ENCODE data around the gene BRICD5.

DNA sequence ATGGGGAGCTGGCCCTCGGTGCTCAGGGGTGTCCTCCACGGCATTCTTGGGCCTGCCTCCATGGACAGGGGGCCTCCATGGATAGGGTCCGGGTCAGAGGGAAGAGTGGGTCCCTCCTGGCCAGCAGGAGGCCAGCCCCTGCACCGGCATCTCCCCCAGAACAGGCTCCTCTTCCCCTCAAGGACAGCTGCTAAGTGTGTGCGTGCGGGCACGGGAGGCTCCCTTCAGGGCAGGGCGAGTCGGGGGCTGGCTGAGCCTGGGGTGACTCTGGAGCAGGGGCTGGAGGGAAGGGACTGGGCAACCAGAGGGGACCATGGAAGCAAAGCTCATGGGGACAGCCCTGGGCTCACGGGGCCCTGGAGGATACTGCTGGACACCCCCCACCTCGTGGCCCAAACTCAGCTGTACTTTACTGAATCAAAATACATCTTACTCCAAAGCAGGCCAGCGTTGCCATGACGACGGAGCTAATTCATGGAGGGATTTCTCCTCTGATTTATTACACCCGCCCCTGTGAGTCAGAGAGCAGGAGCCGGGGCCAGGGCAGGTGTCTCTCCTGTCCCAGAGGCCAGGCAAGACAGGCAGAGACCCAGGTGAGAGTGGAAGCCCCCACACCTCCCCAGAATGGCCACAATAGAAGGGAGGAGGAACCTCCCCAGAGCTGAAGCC lies 16.4 kb downstream of the BRICD5 start:
- TF ChIP-seq, protein P1, sequence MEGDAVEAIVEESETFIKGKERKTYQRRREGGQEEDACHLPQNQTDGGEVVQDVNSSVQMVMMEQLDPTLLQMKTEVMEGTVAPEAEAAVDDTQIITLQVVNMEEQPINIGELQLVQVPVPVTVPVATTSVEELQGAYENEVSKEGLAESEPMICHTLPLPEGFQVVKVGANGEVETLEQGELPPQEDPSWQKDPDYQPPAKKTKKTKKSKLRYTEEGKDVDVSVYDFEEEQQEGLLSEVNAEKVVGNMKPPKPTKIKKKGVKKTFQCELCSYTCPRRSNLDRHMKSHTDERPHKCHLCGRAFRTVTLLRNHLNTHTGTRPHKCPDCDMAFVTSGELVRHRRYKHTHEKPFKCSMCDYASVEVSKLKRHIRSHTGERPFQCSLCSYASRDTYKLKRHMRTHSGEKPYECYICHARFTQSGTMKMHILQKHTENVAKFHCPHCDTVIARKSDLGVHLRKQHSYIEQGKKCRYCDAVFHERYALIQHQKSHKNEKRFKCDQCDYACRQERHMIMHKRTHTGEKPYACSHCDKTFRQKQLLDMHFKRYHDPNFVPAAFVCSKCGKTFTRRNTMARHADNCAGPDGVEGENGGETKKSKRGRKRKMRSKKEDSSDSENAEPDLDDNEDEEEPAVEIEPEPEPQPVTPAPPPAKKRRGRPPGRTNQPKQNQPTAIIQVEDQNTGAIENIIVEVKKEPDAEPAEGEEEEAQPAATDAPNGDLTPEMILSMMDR (IDR thresholded peaks at IDR 0.05): no peak
- no peak for TF ChIP-seq POLR2AphosphoS5 (IDR thresholded peaks at IDR 0.05)

Data from sigmoid colon (tissue), 4 donors.